ENCODE results near the gene CDH6. TPM values are rescaled to one million over a fixed set of nuclear protein-coding genes. Genes with fewer than 3 reads are reported as not detected.

Gene CDH6
- total and polyA plus RNA-seq, 2 experiments from 2014 or later: 0.60 to 1.1 TPM

- Mint-ChIP-seq H3K4me3 (no peak overlapping the region), H3K9me3 (peaks cover 7% of the 10 kb centered on the region; the same call in 2 of the 3 replicates), H3K27ac (no peak overlapping the region), H3K4me1 (peaks cover 2% of the 10 kb centered on the region; the same call in 1 of the 3 replicates), H3K36me3 (ENCODE audit: low read depth) (peaks cover 2% of the 10 kb centered on the region; the same call in 1 of the 3 replicates), H3K27me3 (ENCODE audit: insufficient read depth, low read depth, poor library complexity) (peaks cover 2% of the 10 kb centered on the region)
- H2AFZ ChIP-seq: no peak overlapping the region
- H3K4me1 ChIP-seq (ENCODE audit: insufficient read depth): no peaks in the 10 kb centered on the region
- no peaks in the 10 kb centered on the region for H3K27me3 ChIP-seq (ENCODE audit: insufficient read depth)
- TF ChIP-seq JUNB (IDR thresholded peaks at IDR 0.05; ENCODE audit: unreplicated experiment): no peak
- no peaks in the 10 kb centered on the region for H3K79me2 ChIP-seq (replicated peaks; ENCODE audit: insufficient read depth)
- H4K20me1 ChIP-seq (replicated peaks; ENCODE audit: insufficient read depth): no peaks in the 10 kb centered on the region
- H3K9me2 ChIP-seq (ENCODE audit: insufficient read depth): no peaks in the 10 kb centered on the region; the same call in 1 of the 2 replicates
- no peak overlapping the region for H3K27ac ChIP-seq (ENCODE audit: low read depth)
- no peaks in the 10 kb centered on the region for H3K36me3 ChIP-seq (ENCODE audit: insufficient read depth)
- no peaks in the 10 kb centered on the region for H3F3A ChIP-seq (replicated peaks; ENCODE audit: low read depth)
- H3K4me3 ChIP-seq: no peak overlapping the region
- ATAC-seq (no peak), DNase-seq (ENCODE audit: low spot score) (no peak)
- no peak overlapping the region for H3K4me2 ChIP-seq
These were observed 56.7 kb downstream of the CDH6 start for GRCh38 chr5:31250201-31250600.

DNA sequence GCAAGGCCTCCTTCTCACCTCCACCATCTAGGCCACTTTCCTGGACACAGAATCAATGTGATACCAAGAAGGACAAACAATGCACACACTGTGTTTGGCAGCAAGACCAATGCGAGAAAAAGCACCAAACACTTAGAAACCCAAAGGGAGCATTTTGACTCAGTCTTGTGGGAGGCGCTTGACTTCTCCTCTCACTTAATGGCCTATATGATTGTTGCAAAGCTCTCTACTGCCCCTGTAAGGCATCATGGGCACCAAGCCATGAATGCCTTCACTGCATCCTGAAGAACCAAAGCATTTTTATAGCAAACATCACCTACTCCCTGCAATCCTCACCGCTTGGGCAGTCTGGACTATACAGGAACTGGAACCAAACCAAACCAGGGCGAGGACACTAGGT lies 57.5 kb downstream of the CDH6 start:
- no peak overlapping the region for H3K4me3 Mint-ChIP-seq
- H3K27ac Mint-ChIP-seq: no peak overlapping the region
- ATAC-seq: no peak

More for the DNA sequence above, 57.5 kb downstream of the CDH6 start:
- Histone ChIP-seq H3K79me2 (replicated peaks; ENCODE audit: insufficient read depth) (no peaks in the 10 kb centered on the region), H3K4me3 (no peak overlapping the region), H3F3A (replicated peaks; ENCODE audit: low read depth) (no peaks in the 10 kb centered on the region), H3K4me2 (no peak overlapping the region), H2AFZ (no peak overlapping the region), H3K27ac (ENCODE audit: low read depth) (no peak overlapping the region), H3K9me2 (ENCODE audit: insufficient read depth) (no peaks in the 10 kb centered on the region; the same call in 1 of the 2 replicates), H3K27me3 (ENCODE audit: insufficient read depth) (no peaks in the 10 kb centered on the region), H3K4me1 (ENCODE audit: insufficient read depth) (no peaks in the 10 kb centered on the region), H4K20me1 (replicated peaks; ENCODE audit: insufficient read depth) (no peaks in the 10 kb centered on the region), H3K36me3 (ENCODE audit: insufficient read depth) (no peaks in the 10 kb centered on the region)
- Mint-ChIP-seq H3K27me3 (ENCODE audit: insufficient read depth, low read depth, poor library complexity) (no peaks in the 10 kb centered on the region), H3K36me3 (ENCODE audit: low read depth) (peaks cover 2% of the 10 kb centered on the region; the same call in 1 of the 3 replicates), H3K9me3 (peaks cover 7% of the 10 kb centered on the region; the same call in 2 of the 3 replicates), H3K4me1 (peaks cover 2% of the 10 kb centered on the region; the same call in 1 of the 3 replicates)
- TF ChIP-seq EZH2 (IDR thresholded peaks at IDR 0.05; ENCODE audit: low read depth, unreplicated experiment) (no peak), STAT1 (IDR thresholded peaks at IDR 0.05; ENCODE audit: unreplicated experiment) (no peak), POLR2AphosphoS5 (IDR thresholded peaks at IDR 0.05; ENCODE audit: low read depth) (no peak), CTCF (conservative IDR thresholded peaks at IDR 0.05; ENCODE audit: low read depth in 2 of 2) (peak; percentile 15 to 47; a peak in 3 of 4 replicates), ZNF114 (CRISPR knock-in tag; IDR thresholded peaks at IDR 0.05) (no peak), JUNB (IDR thresholded peaks at IDR 0.05; ENCODE audit: unreplicated experiment) (no peak), ZNF331 (CRISPR knock-in tag; IDR thresholded peaks at IDR 0.05; ENCODE audit: low read depth) (no peak)
- TF ChIP-seq, protein P1, sequence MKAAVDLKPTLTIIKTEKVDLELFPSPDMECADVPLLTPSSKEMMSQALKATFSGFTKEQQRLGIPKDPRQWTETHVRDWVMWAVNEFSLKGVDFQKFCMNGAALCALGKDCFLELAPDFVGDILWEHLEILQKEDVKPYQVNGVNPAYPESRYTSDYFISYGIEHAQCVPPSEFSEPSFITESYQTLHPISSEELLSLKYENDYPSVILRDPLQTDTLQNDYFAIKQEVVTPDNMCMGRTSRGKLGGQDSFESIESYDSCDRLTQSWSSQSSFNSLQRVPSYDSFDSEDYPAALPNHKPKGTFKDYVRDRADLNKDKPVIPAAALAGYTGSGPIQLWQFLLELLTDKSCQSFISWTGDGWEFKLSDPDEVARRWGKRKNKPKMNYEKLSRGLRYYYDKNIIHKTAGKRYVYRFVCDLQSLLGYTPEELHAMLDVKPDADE (IDR thresholded peaks at IDR 0.05): no peak
- no peak for DNase-seq (ENCODE audit: low spot score)
